Endothelial cell (in vitro differentiated cells): ENCODE data around the gene PSME1. TPM values are rescaled to one million over a fixed set of nuclear protein-coding genes. Genes with fewer than 3 reads are reported as not detected.

Experiments
- DNase-seq: peaks from one replicate; pipeline ENCODE4 v3.0.0; 2021; ENCODE audit warnings: low spot score
- H3K27ac Mint-ChIP-seq: one replicate; pipeline ENCODE4 v1.8.0; 2021; ENCODE audit warnings: mixed read lengths, inconsistent platforms; ENCODE audit not compliant: unreplicated experiment
- H3K27me3 Mint-ChIP-seq: one replicate; pipeline ENCODE4 v1.8.0; 2021; ENCODE audit warnings: mild to moderate bottlenecking, moderate library complexity, mixed read lengths, inconsistent platforms; ENCODE audit not compliant: unreplicated experiment
- H3K36me3 Mint-ChIP-seq: one replicate; pipeline ENCODE4 v1.8.0; 2021; ENCODE audit warnings: mild to moderate bottlenecking, low read depth, mixed read lengths, inconsistent platforms; ENCODE audit not compliant: unreplicated experiment
- H3K4me1 Mint-ChIP-seq: one replicate; pipeline ENCODE4 v1.8.0; 2021; ENCODE audit warnings: mild to moderate bottlenecking, mixed read lengths, inconsistent platforms; ENCODE audit not compliant: unreplicated experiment
- H3K4me3 Mint-ChIP-seq: one replicate; pipeline ENCODE4 v1.8.0; 2021; ENCODE audit warnings: mild to moderate bottlenecking, mixed read lengths, inconsistent platforms; ENCODE audit not compliant: unreplicated experiment
- H3K9me3 Mint-ChIP-seq: one replicate; pipeline ENCODE4 v1.8.0; 2021; ENCODE audit warnings: mixed read lengths, inconsistent platforms; ENCODE audit not compliant: unreplicated experiment
- total RNA-seq: library from RNA; stranded (reverse); fragmentation: NEBNext Ultra II Directional; extraction: Animal tissue kit (Norgen Biotek cat#: 25700); gene quantifications from one replicate; pipeline ENCODE4 v1.2.1, GENCODE V29; 2021; ENCODE audit not compliant: unreplicated experiment
- TF ChIP-seq, protein P1 (sequence below): fragments of 200-600 bp; sonication (generic); IDR thresholded peaks from one replicate; pipeline ENCODE4 v1.5.0; 2021; ENCODE audit warnings: antibody characterized with exemption; ENCODE audit not compliant: unreplicated experiment

Gene PSME1
- total RNA-seq, 1 donor from 2014 or later = 43.6 TPM

- DNase-seq = no peak
- Mint-ChIP-seq H3K36me3 (peaks cover 6% of the 10 kb centered on the region), H3K4me1 (peaks cover 26% of the 10 kb centered on the region), H3K9me3 (no peaks in the 10 kb centered on the region), H3K4me3 (no peak overlapping the region), H3K27ac (no peak overlapping the region), H3K27me3 (peaks cover 11% of the 10 kb centered on the region)
- TF ChIP-seq, protein P1, sequence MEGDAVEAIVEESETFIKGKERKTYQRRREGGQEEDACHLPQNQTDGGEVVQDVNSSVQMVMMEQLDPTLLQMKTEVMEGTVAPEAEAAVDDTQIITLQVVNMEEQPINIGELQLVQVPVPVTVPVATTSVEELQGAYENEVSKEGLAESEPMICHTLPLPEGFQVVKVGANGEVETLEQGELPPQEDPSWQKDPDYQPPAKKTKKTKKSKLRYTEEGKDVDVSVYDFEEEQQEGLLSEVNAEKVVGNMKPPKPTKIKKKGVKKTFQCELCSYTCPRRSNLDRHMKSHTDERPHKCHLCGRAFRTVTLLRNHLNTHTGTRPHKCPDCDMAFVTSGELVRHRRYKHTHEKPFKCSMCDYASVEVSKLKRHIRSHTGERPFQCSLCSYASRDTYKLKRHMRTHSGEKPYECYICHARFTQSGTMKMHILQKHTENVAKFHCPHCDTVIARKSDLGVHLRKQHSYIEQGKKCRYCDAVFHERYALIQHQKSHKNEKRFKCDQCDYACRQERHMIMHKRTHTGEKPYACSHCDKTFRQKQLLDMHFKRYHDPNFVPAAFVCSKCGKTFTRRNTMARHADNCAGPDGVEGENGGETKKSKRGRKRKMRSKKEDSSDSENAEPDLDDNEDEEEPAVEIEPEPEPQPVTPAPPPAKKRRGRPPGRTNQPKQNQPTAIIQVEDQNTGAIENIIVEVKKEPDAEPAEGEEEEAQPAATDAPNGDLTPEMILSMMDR = no peak
Observed at GRCh38 chr14:24130717-24131548, 5.1 kb upstream of the PSME1 start.

GRCh38 chr14:24131549-24131966 lies 4.4 kb upstream of the PSME1 start:
- Mint-ChIP-seq H3K27ac (no peak overlapping the region), H3K27me3 (peaks cover 11% of the 10 kb centered on the region), H3K4me3 (no peak overlapping the region), H3K9me3 (no peaks in the 10 kb centered on the region), H3K4me1 (peaks cover 26% of the 10 kb centered on the region), H3K36me3 (peaks cover 6% of the 10 kb centered on the region)
- DNase-seq = no peak
- TF ChIP-seq, protein P1 = no peak

DNA sequence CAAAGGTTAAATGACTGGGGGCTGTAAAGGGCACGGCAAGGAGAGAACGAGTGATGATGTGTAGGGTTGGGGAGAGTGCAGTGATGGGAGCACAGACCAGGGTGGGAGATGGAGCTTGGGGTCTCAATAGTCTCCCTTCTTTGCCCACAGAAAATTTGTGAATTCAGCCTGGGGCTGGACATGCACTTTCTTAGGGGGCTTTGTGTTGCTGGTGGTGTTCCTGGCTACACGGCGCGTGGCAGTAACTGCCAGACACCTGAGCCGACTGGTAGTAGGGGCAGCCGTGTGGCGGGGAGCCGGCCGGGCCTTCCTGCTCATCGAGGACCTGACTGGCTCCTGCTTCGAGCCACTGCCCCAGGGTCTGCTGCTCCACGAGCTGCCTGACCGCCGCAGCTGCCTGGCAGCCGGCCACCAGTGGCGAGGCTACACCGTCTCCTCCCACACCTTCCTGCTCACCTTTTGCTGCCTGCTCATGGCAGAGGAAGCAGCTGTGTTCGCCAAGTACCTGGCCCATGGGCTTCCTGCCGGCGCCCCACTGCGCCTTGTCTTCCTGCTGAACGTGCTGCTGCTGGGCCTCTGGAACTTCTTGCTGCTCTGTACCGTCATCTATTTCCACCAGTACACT lies 3.8 kb upstream of the PSME1 start:
- H3K36me3 Mint-ChIP-seq = peaks cover 6% of the 10 kb centered on the region
- TF ChIP-seq, protein P1 = no peak
- H3K4me3 Mint-ChIP-seq = no peak overlapping the region
- no peaks in the 10 kb centered on the region for H3K9me3 Mint-ChIP-seq
- H3K4me1 Mint-ChIP-seq = peaks cover 26% of the 10 kb centered on the region
- no peak for DNase-seq
- H3K27me3 Mint-ChIP-seq = peaks cover 11% of the 10 kb centered on the region
- no peak overlapping the region for H3K27ac Mint-ChIP-seq

GRCh38 chr14:24132976-24133375 lies 3.0 kb upstream of the PSME1 start:
- Mint-ChIP-seq H3K4me3 (no peak overlapping the region), H3K27me3 (peaks cover 11% of the 10 kb centered on the region), H3K9me3 (no peaks in the 10 kb centered on the region), H3K27ac (no peak overlapping the region), H3K36me3 (peaks cover 6% of the 10 kb centered on the region), H3K4me1 (peaks cover 26% of the 10 kb centered on the region)
- TF ChIP-seq, protein P1 = no peak
- DNase-seq = no peak

DNA sequence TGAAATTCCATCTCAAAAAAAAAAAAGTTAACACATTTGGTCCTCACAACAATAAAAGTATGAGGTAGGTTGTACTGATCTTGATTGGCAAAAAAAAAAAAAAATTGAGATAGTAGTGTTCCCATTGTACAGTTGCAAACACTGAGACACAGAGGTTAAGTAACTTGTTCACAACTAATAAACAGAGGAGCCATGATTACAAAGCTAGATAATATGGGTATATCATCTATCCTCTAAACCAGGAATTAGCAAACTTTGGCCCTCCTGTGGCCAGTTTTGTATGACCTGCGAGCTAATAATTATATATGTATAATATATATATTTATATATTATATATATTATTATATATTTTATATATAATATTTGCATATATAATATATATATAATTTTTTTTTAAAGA lies 2.3 kb upstream of the PSME1 start:
- Mint-ChIP-seq H3K27ac (no peak overlapping the region), H3K27me3 (peaks cover 13% of the 10 kb centered on the region), H3K4me3 (no peak overlapping the region), H3K9me3 (no peaks in the 10 kb centered on the region), H3K4me1 (peaks cover 26% of the 10 kb centered on the region), H3K36me3 (peaks cover 6% of the 10 kb centered on the region)
- no peak for DNase-seq
- TF ChIP-seq, protein P1 = no peak
